NCI-H2196 treated with DMSO at 0.1 percent for 48 hours (cell line): ENCODE measurements around the gene CHN2.

Source experiments
- DNase-seq: peaks from one replicate; lab custom pipeline; 2025; ENCODE audit not compliant: unreplicated experiment; lab: John Stamatoyannopoulos, UW

The CHN2 gene

GRCh38 chr7:29194594-29195427 is at the start of gene CHN2:
Gene CHN2, plus strand, starts transcription at chr7:29194775.
- no peak for DNase-seq

GRCh38 chr7:29145553-29146056 is 49.0 kb upstream of the CHN2 start:
- DNase-seq: no peak

- no peak for DNase-seq
These were observed 48.4 kb upstream of the CHN2 start, which contains the start of gene CPVL for GRCh38 chr7:29146057-29146706. Gene CPVL, minus strand, starts transcription at chr7:29146537. Its CDS starts 25,476 bp downstream, at chr7:29121061.

- DNase-seq: no peak
These were observed 47.5 kb upstream of the CHN2 start for GRCh38 chr7:29146888-29147609.

GRCh38 chr7:29147821-29148220 is 46.8 kb upstream of the CHN2 start:
- no peak for DNase-seq

GRCh38 chr7:29149036-29149435 is 45.5 kb upstream of the CHN2 start:
- no peak for DNase-seq

GRCh38 chr7:29150856-29151255 is 43.7 kb upstream of the CHN2 start:
- DNase-seq: no peak

GRCh38 chr7:29154076-29154475 is 40.5 kb upstream of the CHN2 start:
- no peak for DNase-seq

GRCh38 chr7:29156907-29157452 is 37.6 kb upstream of the CHN2 start:
- DNase-seq: no peak

GRCh38 chr7:29158795-29159423 is 35.7 kb upstream of the CHN2 start:
- no peak for DNase-seq

GRCh38 chr7:29160080-29160479 is 34.5 kb upstream of the CHN2 start:
- DNase-seq: no peak

GRCh38 chr7:29161231-29161630 is 33.3 kb upstream of the CHN2 start:
- no peak for DNase-seq

- DNase-seq: no peak
These were observed 32.0 kb upstream of the CHN2 start for GRCh38 chr7:29162577-29162976.

- DNase-seq: no peak
These were observed 30.7 kb upstream of the CHN2 start for GRCh38 chr7:29163854-29164253.

- DNase-seq: no peak
These were observed 26.9 kb upstream of the CHN2 start for GRCh38 chr7:29167721-29168120.

- DNase-seq: no peak
These were observed 23.8 kb upstream of the CHN2 start for GRCh38 chr7:29170781-29171180.

GRCh38 chr7:29173458-29173857 is 21.1 kb upstream of the CHN2 start:
- no peak for DNase-seq

GRCh38 chr7:29177963-29178600 is 16.5 kb upstream of the CHN2 start:
- DNase-seq: no peak

GRCh38 chr7:29179115-29179514 is 15.5 kb upstream of the CHN2 start:
- DNase-seq: no peak

- no peak for DNase-seq
These were observed 10.0 kb upstream of the CHN2 start for GRCh38 chr7:29184599-29184998.
